ENCODE data around the gene MAN1A1.

Gene MAN1A1

DNA sequence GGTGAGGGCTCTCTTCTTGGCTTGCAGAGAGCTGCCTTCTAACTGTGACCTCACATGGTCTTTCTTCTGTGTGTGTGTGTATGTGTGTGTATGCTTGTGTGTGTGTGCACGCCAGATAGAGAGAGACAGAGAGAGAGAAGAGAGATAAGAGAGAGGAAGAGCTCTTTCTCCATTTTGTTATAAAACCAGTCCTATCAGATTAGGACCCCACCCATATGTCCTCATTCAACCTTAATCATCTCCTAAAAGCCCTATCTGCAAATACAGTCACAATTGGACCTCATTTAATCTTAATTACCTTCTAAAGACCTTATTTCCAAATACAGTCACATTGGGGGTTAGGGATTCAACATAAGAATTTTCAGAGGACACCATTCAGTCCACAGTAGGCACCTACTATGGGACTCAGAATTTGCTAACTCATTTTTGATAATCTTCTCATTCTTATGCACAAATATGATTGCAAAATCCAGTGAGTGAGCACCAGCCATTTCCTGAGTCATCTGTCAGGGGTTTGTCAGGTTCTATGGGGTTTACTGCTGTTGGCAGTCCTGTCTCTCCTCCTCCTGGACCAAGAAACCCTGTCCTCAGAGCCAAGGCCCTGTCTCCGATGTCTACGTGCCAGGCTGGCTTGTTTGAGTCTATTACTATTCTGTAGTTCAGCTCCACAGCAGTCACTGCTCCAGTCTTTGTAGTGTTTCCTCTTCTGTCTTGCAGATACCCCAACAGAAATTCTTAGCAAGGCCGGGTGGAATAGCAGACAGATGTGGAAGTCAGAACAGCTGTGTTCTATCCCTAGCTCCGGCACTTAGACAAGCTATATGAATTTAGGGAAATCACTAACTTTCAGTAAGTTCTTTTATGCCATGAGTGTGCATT lies 212.1 kb downstream of the MAN1A1 start:
- DNase-seq = no peak

DNA sequence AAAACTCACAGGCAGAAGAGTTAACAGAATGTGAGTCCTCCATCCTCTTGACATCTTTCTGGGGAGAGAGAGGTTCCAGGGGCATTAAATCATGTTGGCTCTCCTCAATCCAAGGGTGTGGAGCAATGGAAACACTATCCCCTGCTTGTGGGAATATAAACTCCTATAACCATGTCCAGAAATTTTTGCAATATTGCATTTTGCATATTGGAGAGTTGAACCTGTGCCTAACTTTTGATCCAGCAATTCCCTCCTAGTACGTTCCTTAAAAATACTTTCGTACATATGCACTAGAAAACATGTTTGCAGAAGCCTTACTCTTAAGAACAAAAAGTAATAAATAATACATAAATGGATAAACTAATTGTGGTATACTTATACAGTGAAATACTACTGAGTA lies 214.8 kb downstream of the MAN1A1 start:
- no peak for DNase-seq

DNA sequence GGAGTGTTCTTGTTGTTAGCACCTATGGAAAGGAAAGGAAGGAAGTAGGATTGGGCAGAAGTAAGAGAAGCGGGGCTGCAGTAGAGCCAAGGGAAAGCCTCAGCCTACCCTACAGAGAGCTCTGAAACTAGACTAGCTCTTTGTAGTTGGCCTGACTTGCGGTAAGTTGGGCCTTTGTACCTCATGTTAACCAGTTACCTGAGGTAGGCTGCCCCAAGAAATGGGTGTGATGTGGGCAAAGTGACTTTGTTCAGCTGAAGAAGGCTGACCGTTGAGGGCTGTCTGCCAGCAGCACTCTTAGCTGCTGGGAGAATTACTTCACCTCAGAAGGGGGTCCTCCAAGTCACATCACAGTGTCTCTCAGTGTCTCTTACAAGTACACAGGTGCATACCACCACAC lies 216.2 kb downstream of the MAN1A1 start:
- no peak for DNase-seq

DNA sequence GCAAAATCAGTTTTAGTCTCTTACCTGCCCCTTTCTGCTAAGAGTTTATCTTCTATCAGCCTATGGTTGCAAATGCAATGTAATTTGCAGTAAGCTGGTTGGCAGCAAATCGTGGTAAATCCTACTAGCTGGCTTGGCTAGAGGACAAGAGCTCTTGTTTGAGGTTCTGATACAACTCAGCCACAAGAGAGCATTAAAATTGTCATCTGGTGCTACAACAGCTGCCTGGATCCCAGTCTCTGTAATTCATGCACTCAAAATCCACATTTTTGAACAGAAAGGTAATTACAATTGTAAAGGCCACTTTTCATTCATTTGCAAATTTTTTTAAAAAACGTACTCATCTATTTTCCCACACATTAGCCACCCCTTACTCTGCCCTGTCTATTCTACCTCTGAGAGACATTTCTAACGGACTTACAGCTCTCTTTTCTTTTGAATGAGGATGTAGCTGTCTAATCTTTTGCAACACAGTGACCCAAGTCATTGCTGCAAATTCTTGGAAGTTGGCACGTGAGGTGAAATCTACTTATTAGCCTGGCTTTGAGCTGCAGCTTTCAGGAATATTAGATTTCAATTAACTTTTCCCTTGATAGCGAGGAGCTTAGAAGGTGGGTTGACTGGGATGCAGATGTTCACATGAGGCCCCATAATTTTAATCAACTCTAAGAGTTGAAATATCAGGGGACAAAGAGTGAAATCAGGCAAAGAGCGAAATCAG lies 217.1 kb downstream of the MAN1A1 start:
- no peak for DNase-seq

DNA sequence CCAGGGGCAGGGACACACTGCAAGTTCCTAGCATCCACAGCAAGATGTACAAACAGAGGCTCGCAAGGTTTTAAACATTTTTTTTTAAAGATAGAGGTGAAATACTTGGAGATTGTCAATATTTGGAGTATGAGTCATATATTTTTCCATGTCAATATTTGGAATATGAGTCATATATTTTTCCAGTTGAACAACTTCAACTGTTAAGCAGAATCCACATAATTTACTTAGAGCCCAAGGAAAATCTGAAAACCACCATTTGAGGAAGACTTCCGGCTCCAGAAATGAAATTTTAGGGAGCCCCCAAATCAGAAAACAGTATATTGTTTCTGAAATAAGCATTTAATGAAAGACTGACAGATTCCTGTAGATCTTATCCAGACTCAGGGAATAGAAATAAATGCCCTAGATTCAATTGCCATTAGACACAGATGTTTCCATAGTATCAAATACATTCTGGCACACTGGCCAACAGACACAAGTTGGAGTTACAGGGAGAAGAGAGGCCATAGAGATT lies 219.5 kb downstream of the MAN1A1 start:
- DNase-seq = no peak

DNA sequence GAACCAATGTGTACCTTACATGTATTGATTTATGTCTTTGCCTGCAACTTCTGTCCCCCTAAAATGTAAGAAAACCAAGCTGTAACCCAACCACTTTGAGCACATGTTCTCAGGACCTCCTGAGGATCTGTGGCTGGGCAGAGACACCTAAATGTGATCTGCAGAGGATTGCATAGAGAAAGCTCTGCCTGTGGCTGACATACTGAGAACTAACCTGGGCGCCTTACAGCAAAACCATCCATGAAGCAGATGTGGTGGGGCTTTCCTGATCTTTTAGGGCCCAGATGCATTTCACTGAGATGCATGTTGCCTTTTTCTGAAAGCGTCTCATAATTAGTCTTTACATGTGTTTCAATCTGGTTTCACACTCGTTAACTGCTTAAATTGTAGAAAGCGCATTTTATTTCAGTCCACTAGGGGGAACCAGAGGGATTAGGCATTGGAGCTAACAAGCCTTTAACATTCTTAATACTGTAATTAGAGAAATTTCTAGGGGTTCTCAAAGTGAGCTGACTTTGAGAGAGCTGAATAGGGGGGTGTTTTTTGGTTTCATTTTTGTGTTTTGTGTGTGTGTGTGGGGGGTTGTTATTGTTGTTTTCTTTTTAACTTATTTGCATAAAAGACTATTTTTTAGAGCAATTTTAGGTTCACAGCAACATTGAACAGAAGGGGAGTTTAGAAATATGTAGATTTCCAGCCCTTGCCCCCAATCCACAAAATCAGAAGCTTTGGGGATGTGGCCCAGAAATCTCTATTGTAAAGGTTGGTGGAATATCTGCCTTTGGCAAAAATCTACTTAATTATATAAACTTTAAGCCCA lies 220.2 kb downstream of the MAN1A1 start:
- DNase-seq = peak; percentile 8

DNA sequence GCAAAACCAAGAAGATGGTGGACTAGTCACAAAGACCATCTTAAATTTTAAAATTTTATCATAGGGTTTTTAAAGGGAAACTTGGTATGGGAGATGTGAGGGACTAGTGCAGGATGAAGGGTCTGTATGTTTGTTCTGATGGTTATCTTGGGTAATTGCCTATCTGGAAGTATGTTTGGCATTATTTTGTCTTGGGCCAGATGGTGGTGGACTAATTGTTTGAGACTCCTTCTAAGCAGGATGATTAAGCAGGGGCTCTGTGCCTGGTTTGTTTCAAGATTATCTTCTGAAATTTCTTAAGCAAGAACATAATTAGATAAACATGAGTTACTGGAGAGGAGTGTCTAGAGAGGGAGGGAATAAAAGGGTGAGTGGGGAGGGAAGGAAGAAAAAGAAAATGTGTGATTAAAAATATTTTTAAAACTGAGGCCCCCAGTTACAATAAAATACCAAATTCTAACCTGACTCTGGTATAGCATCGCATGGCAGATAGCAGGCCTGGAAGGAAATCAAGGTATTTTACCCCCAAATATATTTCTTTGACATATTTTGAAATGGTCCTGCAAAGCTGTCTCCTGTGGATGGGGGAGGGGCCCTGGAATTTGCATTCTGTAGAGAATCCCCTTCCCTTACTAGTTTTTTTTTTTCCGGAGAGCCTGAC lies 221.2 kb downstream of the MAN1A1 start:
- no peak for DNase-seq

DNA sequence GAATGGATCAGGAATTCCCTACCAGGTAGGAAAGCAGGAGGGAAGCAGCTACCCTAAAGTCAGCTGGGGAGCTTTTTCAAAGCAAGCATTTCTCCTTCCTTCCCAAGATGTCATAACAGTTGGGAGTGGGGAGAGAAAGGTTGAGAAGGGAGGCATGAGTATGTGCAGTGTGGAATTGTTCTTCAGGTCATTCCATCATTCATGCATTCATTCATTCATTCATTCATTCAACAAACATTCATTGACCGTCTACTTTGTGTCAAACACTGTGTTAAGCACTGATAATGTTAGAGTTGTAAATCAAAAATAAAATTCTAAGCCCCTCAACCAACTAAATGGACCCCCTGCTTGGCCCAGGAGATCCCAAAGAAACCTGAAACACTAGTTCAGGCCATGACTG lies 221.9 kb downstream of the MAN1A1 start:
- no peak for DNase-seq
